Glutamatergic neuron (in vitro differentiated cells): Measurements from ENCODE around the gene CYP1A2. TPM values are rescaled to one million over a fixed set of nuclear protein-coding genes. Genes with fewer than 3 reads are reported as not detected.
"Not testable (repeated sequence)": the region's sequence is repeated elsewhere in the genome, so short reads cannot be mapped to it uniquely, and the experiment has no call there.

Experiments used
- DNase-seq: peaks from one replicate; pipeline ENCODE4 v3.0.0; 2022
- H3K27ac Mint-ChIP-seq: one replicate; pipeline ENCODE4 v1.8.0; 2020; ENCODE audit warnings: mild to moderate bottlenecking, mixed read lengths, inconsistent platforms; ENCODE audit not compliant: unreplicated experiment
- H3K27me3 Mint-ChIP-seq: one replicate; pipeline ENCODE4 v1.8.0; 2020; ENCODE audit warnings: mild to moderate bottlenecking, moderate library complexity, mixed read lengths, inconsistent platforms; ENCODE audit not compliant: unreplicated experiment
- H3K36me3 Mint-ChIP-seq: one replicate; pipeline ENCODE4 v1.8.0; 2020; ENCODE audit warnings: mild to moderate bottlenecking, mixed read lengths, inconsistent platforms; ENCODE audit not compliant: unreplicated experiment
- H3K4me1 Mint-ChIP-seq: one replicate; pipeline ENCODE4 v1.8.0; 2020; ENCODE audit warnings: mild to moderate bottlenecking, low read depth, mixed read lengths, inconsistent platforms; ENCODE audit not compliant: unreplicated experiment
- H3K4me3 Mint-ChIP-seq: one replicate; pipeline ENCODE4 v1.8.0; 2020; ENCODE audit warnings: mild to moderate bottlenecking, mixed read lengths, inconsistent platforms; ENCODE audit not compliant: unreplicated experiment
- H3K9me3 Mint-ChIP-seq: one replicate; pipeline ENCODE4 v1.8.0; 2020; ENCODE audit warnings: mild to moderate bottlenecking, moderate library complexity, mixed read lengths, inconsistent platforms; ENCODE audit not compliant: unreplicated experiment
- CTCF ChIP-seq: fragments of 200-600 bp; sonication (generic); IDR thresholded peaks from one replicate; pipeline ENCODE4 v1.5.0; 2021; ENCODE audit not compliant: partially characterized antibody, unreplicated experiment
- total RNA-seq: library from RNA; stranded (reverse); fragmentation: NEBNext Ultra II Directional; extraction: Animal tissue kit (Norgen Biotek cat#: 25700); gene quantifications from one replicate; pipeline ENCODE4 v1.2.1, GENCODE V29; 2021; ENCODE audit not compliant: unreplicated experiment

The CYP1A2 gene
- total RNA-seq, 1 donor from 2014 or later, result not detected

GRCh38 chr15:74727727-74728126 lies 20.9 kb upstream of the CYP1A2 start:
- H3K4me3 Mint-ChIP-seq, result no peak overlapping the region
- H3K9me3 Mint-ChIP-seq, result peaks cover 11% of the 10 kb centered on the region
- peaks cover 12% of the 10 kb centered on the region for H3K27me3 Mint-ChIP-seq
- no peak for DNase-seq
- peaks cover 15% of the 10 kb centered on the region for H3K4me1 Mint-ChIP-seq
- no peak for TF ChIP-seq CTCF
- peaks cover 11% of the 10 kb centered on the region for H3K36me3 Mint-ChIP-seq
- H3K27ac Mint-ChIP-seq, result no peak overlapping the region

GRCh38 chr15:74728699-74729098 lies 19.9 kb upstream of the CYP1A2 start:
- not testable (repeated sequence) for H3K9me3 Mint-ChIP-seq, H3K4me3 Mint-ChIP-seq, H3K27ac Mint-ChIP-seq, DNase-seq
- peaks cover 12% of the 10 kb centered on the region for H3K27me3 Mint-ChIP-seq
- H3K36me3 Mint-ChIP-seq, result peaks cover 11% of the 10 kb centered on the region
- H3K4me1 Mint-ChIP-seq, result peaks cover 11% of the 10 kb centered on the region

GRCh38 chr15:74729372-74729771 lies 19.3 kb upstream of the CYP1A2 start:
- not testable (repeated sequence) for H3K27ac Mint-ChIP-seq, H3K4me3 Mint-ChIP-seq, DNase-seq, H3K4me1 Mint-ChIP-seq
- Mint-ChIP-seq H3K36me3 (peaks cover 11% of the 10 kb centered on the region), H3K9me3 (peaks cover 10% of the 10 kb centered on the region), H3K27me3 (peaks cover 12% of the 10 kb centered on the region)

GRCh38 chr15:74730619-74731316 lies 17.9 kb upstream of the CYP1A2 start:
- peaks cover 11% of the 10 kb centered on the region for H3K9me3 Mint-ChIP-seq
- peaks cover 10% of the 10 kb centered on the region for H3K27me3 Mint-ChIP-seq
- H3K4me3 Mint-ChIP-seq, result no peak overlapping the region
- peaks cover 8% of the 10 kb centered on the region for H3K4me1 Mint-ChIP-seq
- DNase-seq, result no peak
- TF ChIP-seq CTCF, result no peak
- no peak overlapping the region for H3K27ac Mint-ChIP-seq
- peaks cover 11% of the 10 kb centered on the region for H3K36me3 Mint-ChIP-seq

- H3K27ac Mint-ChIP-seq, result no peak overlapping the region
Observed at GRCh38 chr15:74732846-74733245, 15.8 kb upstream of the CYP1A2 start.

More at GRCh38 chr15:74732846-74733245, 15.8 kb upstream of the CYP1A2 start:
- TF ChIP-seq CTCF, result no peak
- H3K4me1 Mint-ChIP-seq, result peaks cover 3% of the 10 kb centered on the region
- DNase-seq, result no peak
- peaks cover 8% of the 10 kb centered on the region for H3K9me3 Mint-ChIP-seq
- H3K27me3 Mint-ChIP-seq, result peaks cover 5% of the 10 kb centered on the region
- peaks cover 6% of the 10 kb centered on the region for H3K36me3 Mint-ChIP-seq
- H3K4me3 Mint-ChIP-seq, result no peak overlapping the region
